HG02870 (cell line): ENCODE results near the gene PSME2.

Experiments
- ATAC-seq: cut with Tn5 transposase; IDR thresholded peaks from one replicate; pipeline ENCODE4 v1.9.1; 2021; ENCODE audit warnings: mild to moderate bottlenecking, moderate library complexity; ENCODE audit not compliant: unreplicated experiment

PSME2 gene

GRCh38 chr14:24156840-24157239 lies 10.4 kb upstream of the PSME2 start:
- no peak for ATAC-seq

GRCh38 chr14:24155100-24155499 lies 8.7 kb upstream of the PSME2 start:
- no peak for ATAC-seq

DNA sequence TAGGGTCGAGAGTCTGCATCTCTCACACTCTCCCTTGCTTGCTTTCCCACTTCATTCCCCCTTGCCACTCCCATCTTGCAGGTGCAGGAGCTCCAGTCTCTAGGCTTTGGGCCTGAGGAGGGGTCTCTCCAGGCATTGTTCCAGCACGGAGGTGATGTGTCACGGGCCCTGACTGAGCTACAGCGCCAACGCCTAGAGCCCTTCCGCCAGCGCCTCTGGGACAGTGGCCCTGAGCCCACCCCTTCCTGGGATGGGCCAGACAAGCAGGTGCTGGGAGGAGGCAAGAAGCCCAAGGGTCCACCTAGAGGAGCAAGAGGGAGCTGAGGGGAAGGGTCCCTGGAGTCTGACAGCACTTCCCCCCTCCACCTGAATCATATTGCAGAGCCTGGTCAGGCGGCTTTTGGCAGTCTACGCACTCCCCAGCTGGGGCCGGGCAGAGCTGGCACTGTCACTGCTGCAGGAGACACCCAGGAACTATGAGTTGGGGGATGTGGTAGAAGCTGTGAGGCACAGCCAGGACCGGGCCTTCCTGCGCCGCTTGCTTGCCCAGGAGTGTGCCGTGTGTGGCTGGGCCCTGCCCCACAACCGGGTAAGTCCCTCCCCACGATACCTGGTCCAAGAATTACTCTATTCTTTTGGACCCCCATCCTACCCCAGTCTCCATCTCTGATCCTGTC lies 5.1 kb upstream of the PSME2 start:
- no peak for ATAC-seq

GRCh38 chr14:24150993-24151392 lies 4.6 kb upstream of the PSME2 start:
- ATAC-seq, result no peak

DNA sequence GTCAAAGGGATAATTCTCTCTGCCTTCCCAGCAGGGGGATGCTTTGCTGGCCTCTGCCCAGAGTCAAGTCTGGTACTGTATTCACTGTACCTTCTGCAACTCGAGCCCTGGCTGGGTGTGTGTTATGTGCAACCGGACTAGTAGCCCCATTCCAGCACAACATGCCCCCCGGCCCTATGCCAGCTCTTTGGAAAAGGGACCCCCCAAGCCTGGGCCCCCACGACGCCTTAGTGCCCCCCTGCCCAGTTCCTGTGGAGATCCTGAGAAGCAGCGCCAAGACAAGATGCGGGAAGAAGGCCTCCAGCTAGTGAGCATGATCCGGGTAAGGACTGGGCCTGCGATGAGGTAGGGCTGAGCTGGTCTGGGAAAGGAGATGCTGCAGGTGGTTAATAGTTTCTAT lies 4.2 kb upstream of the PSME2 start:
- no peak for ATAC-seq

- ATAC-seq, result no peak
Measured at GRCh38 chr14:24150061-24150460, 3.7 kb upstream of the PSME2 start.

DNA sequence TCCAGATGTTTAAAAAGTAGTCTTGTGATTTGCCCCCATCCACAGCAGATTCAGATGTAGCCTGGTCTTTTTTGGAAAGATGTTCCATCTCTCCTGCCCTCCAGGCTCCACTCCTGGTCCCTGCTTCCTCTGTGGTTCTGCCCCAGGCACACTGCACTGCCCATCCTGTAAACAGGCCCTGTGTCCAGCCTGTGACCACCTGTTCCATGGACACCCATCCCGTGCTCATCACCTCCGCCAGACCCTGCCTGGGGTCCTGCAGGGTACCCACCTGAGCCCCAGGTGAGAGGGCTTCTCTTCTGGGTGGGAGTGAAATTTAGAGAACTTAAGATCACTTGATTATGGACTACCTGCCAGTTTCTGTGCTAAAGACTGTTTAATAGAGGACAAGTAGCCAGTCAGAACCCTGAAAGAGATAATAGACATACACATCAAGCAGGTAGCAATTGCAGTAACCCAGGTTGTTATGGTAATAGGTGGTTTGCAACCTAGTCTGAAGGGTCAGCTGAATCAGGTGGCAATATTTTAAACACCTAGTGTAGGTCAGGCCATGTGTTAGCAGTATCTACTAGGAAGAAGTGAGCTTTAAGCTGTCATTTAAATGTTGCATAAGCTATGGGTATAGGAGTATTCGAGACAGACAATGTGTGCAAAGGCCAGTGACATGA lies 3.0 kb upstream of the PSME2 start:
- no peak for ATAC-seq

DNA sequence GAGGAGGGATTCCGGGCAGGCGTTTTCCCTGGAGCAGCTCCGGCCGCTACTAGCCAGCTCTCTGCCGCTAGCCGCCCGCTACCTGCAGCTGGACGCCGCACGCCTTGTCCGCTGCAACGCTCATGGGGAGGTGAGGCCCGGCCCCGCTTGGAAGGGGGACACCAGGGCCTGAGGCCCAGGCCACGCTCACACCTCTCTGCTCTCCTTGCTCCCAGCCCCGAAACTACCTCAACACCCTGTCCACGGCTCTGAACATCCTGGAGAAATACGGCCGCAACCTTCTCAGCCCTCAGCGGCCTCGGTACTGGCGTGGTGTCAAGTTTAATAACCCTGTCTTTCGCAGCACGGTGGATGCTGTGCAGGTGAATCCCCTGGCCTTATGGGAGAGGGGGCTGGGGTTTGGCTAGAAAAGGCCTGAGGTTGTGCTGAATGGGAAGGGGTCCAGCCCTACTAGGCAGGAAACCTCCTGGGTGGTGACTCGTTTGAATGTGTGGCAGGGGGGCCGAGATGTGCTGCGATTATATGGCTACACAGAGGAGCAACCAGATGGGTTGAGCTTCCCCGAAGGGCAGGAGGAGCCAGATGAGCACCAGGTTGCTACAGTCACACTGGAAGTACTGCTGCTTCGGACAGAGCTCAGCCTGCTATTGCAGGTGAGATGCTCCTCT lies 1.5 kb upstream of the PSME2 start:
- ATAC-seq, result no peak

DNA sequence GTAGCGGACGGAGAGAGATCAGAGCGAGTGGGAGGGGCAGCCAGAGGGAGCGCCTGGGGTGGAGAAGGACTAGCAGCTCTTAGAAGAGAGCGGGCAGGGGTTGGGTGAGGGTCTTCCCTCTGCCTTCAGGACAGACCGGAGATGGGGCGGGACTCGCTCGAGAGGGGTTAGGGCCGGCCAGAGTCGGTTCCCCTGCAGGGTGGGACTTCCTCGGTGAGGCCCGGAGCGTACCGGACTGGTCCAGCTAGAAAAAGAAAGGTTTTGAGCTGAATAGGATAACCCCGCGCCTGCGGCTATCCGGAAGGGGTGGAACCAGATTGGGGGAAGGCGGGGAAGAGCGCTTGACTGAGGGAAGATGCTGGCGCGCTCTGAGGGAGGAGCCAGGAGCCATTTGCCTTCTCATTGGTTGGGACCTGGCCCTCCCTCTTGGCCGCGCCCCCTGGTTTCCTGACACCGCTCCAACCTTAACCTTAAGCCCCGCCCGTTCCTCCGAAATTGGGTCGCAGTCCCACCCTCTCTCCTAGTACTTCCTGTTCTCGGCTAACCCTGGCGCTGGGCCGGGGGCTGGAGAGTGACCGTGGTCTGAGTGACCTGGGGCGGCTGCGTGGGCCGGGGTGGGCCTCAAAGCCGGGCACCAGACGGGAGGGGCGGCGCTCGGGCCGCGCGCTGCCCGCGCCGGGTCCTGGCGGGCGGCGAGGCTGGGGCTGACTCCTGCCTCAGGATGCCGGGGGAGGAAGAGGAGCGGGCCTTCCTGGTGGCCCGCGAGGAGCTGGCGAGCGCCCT lies 759 bp upstream of the PSME2 start, which contains the start of gene RNF31:
Gene RNF31 (plus strand): TSS at position 521 of the 783 bp plus-strand sequence. CDS start 201 bp downstream, at position 722.
- ATAC-seq, result peak; percentile 82

DNA sequence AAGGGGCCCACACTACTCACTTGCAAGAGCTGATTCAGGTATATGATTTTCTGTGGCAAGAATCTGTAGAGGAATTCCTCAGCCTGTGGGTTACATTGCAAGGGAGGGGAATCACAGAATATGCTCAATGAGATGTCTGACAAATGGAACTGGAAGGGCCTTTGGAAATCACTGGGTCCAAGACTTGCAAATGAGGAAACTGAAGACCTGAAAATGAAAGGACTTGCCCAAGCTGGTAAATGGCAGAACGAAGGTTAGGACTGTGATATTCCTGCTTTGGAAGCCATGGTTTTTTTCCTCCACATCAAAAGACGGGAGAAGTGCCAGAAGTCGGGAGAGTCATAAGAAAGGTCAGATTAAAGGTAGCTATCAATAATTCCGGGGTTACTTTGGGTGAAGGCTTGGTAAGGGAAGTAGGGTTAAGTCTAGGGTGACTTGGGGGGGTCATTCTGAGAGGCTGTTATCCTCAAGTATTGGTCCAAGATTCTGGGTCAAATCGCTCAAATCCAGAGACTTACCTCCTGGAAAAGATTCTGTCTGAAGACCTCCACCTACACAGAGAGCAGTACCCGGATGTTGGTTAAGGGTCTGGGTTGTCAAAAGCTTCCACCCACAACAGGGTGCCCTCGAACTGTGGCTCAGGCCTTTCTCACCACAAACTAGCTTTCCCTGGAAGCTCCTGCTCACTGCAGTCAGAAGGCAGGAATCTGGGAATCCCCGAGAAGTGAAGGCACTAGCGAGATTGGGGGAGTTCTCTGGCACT lies 539 bp downstream of the PSME2 start:
- no peak for ATAC-seq

GRCh38 chr14:24145219-24145618 lies 1.2 kb downstream of the PSME2 start:
- no peak for ATAC-seq

DNA sequence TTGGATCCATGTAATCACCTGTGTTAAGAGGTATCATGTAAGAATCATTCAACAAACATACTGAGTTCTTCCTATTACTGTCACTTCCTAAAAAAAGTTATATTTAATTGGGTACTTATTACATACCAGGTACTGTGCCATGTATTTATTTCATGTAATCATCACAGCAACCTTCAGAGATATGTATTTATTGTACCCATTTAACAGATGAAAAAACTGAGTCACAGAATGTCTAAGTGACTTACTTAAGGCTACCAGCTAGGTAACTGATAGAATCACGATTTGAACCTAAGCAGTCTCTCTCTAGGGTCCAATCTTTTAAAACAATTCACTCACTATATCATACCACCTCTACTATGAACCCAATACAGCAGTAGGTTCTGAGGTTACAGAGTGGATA lies 2.0 kb downstream of the PSME2 start:
- no peak for ATAC-seq

DNA sequence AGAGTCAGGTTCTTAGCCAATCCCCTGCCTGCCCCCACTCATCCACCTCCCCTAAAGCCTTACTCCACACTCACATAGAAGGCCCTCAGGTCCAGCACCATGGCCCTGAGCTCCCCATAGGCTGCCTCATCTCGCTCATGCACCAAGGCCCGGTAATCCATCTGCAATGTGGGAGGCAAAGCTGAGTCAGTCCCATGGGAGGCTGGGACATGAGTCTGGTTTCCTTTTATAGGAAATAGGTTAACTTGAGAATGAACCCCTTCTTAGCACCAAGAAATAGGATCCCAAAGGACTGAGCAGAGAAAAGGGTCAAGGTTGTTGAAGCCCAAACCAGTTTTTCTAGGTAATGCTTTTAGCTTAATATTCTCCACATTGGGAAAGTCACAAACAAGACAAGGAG lies 2.9 kb downstream of the PSME2 start:
- no peak for ATAC-seq

- ATAC-seq, result peak; percentile 88
Measured at GRCh38 chr14:24141097-24141880, 5.1 kb downstream of the PSME2 start, which contains the start of gene EMC9. TSS of gene EMC9 (minus strand) at chr14:24141591. CDS start at chr14:24141304, 287 bp downstream.

DNA sequence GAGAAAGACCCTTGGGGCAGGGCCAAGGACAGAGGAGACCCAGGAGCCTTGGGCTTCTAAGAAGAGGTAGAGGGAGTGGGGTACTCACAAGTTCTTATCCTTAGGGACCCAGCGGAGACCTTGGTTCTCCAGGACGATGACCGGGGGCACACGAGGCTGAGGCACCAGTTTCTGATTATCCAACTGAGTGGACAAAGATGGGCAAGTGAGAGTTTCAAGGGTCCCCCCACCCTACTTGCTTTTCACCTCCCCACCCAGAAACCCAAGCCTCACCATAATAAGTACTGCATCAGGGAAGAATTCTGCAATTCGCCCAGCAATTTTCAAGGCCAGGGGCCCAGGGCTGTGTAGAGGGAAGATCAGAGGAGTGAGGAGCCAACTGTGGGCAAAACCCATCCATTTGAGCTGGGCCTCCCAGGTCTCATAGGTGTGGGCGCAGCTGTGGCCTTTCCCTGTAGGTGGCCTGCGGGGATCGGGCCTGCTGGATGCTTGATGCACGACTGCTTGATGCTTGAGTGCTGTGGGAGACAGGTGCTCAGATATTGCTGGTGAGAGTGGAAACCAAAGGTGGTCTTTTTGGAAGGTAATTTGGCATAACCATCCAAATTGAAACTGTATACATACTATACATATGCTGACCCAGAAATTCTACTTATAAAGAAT lies 7.0 kb downstream of the PSME2 start:
- no peak for ATAC-seq

DNA sequence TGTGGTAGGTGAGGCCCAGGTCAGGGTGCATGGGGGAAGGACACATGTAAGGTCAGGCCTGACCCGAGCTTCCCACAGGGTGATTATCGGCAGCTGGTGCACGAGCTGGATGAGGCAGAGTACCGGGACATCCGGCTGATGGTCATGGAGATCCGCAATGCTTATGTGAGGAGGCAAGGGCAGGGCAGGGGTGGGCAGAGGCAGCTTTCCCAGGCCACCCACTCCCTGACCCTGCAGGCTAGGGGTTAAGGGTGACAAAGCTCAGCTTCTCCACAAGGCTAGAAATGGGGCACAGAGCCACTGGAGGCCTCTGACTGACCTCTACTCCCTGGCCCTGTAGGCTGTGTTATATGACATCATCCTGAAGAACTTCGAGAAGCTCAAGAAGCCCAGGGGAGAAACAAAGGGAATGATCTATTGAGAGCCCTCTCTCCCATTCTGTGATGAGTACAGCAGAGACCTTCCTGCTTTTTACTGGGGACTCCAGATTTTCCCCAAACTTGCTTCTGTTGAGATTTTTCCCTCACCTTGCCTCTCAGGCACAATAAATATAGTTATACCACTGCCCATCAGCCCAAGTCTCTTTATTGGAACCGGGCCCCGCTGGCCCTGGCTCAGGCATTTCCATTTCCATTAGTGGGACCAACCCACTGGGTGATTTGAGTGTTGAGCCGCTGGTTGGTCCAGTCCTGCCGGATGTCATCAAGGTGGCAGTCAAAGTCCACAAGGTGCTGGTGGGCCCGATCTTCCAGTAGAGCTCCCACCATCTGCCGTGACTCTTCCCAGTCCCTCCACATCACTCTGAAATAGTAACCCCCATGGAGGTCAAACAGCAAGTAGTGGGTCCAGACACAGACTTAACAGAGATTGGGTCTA lies 7.8 kb downstream of the PSME2 start:
- ATAC-seq, result no peak

GRCh38 chr14:24137529-24138395 lies 8.6 kb downstream of the PSME2 start:
- ATAC-seq, result no peak
